Suppressor macrophage treated with lipopolysaccharide for 1 hour (primary cell): Measurements from ENCODE around the gene VWA2.
A peak's percentile ranks its signal among the peaks of the same experiment; 100 is the strongest.

Experiments
- DNase-seq, 3 donors: peaks; one replicate each; pipeline ENCODE4 v3.0.0-alpha.2; 2020 to 2022

VWA2 gene

DNA sequence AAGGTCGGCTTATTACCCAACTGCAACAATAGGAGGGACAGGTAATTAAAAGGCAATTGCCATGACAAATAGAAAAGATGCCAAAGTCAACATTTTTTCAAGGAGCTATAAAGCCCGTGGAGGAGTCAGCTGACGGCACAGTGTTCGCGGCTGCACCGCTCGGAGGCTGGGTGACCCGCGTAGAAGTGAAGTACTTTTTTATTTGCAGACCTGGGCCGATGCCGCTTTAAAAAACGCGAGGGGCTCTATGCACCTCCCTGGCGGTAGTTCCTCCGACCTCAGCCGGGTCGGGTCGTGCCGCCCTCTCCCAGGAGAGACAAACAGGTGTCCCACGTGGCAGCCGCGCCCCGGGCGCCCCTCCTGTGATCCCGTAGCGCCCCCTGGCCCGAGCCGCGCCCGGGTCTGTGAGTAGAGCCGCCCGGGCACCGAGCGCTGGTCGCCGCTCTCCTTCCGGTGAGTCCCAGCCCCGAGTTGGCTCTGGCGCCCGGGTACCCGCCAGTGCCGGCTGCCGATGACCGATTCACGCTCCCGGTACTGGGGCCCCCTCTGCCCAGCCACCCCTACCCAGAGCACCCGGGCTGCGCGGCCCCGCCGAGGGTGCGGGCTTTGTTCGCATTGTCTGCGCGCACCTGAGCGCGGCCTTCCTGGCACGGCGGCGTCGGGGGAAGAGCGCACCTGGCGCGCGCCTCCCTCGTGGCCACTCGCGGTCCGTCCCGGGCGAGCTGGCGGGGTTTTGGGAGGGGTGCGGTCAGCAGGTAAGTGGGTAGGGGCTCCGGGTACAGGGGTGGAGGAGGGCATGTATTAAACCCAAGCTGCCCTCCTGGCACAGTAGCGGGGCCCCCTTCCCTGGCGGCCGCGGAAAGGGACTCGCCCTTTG, at the start of gene VWA2:
Gene VWA2 (plus strand): TSS at position 138 of the 877 bp plus-strand sequence. CDS start 9,460 bp downstream, outside the sequence.
- peak in 1 of 3 donors; percentile 13 for DNase-seq

GRCh38 chr10:114189700-114190099, 49.4 kb upstream of the VWA2 start:
- DNase-seq, result no peak

DNA sequence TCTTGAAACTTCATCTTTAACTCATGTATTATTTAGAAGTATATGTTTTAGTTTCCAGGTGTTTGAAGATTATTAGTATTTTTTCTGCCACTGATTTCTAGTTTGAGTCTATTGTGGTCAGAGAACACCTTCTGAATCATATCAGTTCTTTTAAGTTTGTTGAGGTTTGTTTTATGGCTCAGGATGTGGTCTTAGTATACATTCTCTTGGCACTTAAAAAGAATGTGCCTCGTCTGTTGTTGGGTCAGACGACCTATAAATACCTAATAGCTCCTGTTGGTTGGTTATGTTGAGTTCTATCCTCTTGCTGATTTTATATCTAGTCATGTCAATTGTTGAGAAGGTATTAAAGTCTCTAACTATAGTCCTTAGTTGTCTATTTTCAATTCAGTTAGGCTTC, 44.0 kb upstream of the VWA2 start:
- DNase-seq, result no peak

DNA sequence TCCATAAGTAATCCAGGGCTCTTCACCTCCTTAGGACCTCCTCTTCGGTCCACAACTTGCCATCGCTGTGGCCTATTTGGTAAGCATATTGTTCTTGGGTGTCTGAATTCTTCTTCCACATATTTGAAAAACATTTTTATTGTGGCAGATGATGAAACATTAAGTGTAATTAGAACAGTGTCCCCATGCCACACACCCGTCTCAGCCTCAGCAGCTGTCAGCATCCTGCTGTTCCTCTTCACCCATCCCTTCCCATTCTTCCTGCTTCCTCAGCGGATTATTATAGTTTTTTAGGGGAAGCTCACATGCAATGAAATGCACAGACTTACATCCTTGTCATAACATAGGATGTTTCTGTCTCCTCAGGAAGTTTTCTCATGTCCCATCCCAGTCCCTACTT, 39.8 kb upstream of the VWA2 start:
- DNase-seq, result no peak

GRCh38 chr10:114202812-114203211, 36.2 kb upstream of the VWA2 start:
- DNase-seq, result no peak

DNA sequence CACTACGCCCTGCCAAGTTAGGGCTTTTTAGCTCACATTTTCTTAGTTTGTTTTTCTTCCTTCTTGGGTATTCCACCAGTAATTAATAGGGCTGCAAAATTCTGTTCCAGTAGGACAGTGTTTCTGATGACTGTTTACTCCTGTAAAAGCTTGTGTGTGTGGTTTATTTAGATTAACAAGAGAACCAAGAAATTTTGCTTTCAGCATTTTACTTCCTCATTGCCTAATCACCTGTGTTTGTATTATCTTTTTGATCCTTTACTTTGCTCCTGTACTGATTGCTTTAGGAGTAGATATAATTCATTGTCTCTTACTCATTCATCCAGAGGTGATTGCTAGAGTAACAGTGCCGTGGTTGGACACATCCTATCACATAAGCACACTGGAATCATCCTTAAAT, 32.2 kb upstream of the VWA2 start:
- no peak for DNase-seq

- no peak for DNase-seq
These were observed 31.7 kb upstream of the VWA2 start for GRCh38 chr10:114207349-114207748.

DNA sequence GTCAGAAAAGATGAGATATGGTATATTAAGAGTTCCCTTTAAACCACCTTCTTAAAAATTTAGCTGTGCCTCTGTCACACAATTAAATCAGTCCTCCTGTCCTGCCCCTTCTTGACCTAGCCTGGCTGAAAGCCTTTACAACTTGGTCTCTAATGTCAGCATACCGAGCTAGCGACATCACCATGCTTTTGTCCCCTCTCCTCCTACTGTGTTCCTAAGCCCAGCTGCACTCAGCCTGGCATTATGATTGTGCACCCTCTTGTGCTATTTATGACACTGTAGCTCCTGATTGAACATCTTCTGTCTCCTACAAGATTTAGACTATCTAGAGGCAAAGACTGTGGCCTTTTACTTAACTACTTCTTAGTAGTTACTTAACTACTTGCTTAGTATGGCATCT, 30.7 kb upstream of the VWA2 start:
- no peak for DNase-seq

GRCh38 chr10:114212153-114212552, 26.9 kb upstream of the VWA2 start:
- no peak for DNase-seq

DNA sequence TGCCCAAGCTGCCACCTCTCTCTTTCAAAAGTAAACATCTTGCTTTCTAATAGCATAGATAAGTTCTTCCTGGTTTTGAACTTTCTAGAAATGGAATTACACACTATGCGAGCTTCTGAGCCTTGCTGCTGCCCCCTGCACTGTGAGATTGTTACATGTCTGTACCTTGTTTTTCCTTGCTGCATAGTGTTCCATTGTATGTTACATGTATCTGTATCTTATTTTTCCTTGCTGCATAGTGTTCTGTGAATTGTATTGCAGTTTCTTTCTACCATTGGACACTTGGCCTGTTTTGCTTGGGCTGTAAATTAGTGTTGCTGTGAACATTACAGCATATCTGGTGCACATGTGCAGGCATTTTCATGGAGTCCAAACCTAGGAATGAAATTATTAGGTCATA, 24.0 kb upstream of the VWA2 start:
- DNase-seq, result no peak

DNA sequence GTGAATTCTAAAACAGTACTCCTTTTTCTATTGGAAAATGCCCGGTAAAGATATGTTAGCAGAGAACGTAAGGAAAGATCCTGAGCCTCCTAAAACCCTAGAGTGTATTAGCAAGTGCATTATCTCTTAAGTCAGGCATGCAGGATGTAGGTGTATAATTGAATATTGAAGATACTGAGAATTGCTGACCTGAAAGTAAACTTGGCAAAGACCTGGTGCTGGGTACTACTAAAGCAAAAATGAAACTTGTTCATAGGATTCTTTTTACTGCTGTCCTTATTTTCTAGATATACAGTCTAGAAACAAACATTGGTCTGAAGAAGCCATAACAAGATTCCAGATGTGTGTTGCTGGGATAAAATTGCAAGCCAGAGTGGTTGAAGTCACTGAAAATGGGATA, 18.8 kb upstream of the VWA2 start:
- no peak for DNase-seq

DNA sequence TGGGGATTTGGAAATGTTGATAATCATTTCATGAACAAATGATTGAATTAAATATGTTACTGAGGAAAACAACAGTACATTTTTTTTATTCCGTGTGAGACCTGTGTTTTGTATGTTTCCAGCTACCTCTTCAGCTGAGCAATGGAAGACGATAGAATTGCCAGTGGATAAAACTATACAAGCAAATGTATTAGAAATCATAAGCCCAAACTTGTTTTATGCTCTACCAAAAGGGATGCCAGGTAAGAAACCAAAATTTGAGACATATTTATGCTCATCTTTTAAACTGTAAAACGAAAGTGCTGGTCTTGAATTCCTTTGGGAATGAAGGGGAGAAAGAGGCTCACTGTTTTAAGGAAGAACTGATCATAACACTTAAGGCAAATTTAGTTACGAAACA, 17.8 kb upstream of the VWA2 start:
- DNase-seq, result no peak

GRCh38 chr10:114223066-114223465, 16.0 kb upstream of the VWA2 start:
- DNase-seq, result no peak

DNA sequence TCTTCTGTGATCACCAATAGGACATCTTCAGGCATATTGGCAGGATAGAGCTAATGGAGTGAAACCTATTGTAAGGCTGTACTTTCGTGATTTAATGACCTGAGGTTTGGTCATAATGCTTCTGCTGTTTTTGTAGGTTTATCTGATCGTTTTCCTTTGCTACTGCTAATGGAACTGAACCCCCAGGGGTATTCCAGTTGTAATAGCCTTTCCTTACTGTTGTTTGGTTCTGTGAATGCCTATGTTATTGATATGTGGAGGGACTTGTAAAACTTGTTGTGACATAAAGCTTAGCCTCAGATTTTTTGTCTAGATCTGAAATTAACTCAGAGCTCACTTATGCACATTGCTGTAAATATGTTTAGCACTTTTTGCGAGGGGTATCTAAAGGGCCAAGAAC, 10.9 kb upstream of the VWA2 start:
- DNase-seq, result no peak

GRCh38 chr10:114232561-114233176, 6.4 kb upstream of the VWA2 start:
- DNase-seq, result no peak

- DNase-seq, result no peak
These were observed 5.6 kb upstream of the VWA2 start for GRCh38 chr10:114233482-114233881.

DNA sequence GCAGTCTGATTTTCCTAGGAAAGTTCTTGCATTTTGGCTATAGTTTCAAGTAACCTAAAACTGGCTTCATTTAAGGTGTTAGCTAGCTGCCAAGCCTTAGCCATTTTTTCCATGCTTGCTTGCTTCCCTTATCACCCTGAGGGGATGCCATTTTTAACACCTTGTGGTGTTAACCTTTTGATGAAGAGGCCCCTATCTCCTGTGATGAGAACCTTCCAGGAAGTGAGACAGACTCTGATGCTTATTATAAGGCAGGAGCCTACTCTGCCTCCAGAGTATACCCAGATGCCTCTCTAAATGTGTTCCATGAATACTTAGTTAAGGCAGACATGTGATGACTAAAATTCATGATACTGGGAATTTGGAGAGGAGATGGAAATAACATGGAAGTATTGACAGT, 4.9 kb upstream of the VWA2 start:
- no peak for DNase-seq

DNA sequence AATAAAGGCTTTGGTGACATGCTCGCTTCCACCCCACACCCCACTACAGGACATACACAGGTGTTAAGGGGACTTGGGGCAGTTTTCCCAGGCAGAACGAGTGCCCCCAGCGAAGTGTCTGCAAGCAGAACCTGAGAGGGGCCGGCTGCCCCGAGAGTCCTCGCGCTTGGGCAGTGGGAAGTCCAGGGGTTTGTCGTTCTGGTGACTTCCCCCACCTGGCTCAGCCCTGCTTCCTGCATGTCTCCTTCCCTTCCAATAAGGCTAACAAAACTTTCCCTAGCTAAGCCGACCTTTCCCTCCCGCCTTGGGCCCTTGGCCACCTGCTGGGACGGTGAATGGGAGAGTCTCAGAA, 916 bp downstream of the VWA2 start:
- DNase-seq, result no peak

DNA sequence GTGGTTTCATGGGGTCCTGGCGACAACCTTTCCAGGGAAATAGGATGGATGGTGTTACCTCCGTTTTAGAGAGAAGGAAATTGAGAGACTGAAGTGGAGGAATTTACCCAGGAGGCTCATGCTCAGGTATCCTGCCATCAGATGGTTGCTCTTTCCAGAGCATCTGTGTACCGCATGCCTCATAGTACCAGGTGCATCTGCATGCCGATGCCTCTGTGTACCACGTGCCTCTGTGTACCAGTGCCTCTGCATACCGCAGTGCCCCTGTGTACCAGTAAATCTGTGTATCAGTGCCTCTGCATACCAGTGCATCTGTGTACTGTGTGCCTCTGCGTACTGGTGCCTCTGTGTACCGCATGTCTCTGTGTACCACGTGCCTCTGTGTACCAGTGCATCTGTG, 3.2 kb downstream of the VWA2 start:
- no peak for DNase-seq

- no peak for DNase-seq
These were observed 4.6 kb downstream of the VWA2 start for GRCh38 chr10:114243661-114244060.

- DNase-seq, result no peak
These were observed 5.1 kb downstream of the VWA2 start for GRCh38 chr10:114244126-114244525.

GRCh38 chr10:114245121-114245791, 6.2 kb downstream of the VWA2 start:
- DNase-seq, result no peak

DNA sequence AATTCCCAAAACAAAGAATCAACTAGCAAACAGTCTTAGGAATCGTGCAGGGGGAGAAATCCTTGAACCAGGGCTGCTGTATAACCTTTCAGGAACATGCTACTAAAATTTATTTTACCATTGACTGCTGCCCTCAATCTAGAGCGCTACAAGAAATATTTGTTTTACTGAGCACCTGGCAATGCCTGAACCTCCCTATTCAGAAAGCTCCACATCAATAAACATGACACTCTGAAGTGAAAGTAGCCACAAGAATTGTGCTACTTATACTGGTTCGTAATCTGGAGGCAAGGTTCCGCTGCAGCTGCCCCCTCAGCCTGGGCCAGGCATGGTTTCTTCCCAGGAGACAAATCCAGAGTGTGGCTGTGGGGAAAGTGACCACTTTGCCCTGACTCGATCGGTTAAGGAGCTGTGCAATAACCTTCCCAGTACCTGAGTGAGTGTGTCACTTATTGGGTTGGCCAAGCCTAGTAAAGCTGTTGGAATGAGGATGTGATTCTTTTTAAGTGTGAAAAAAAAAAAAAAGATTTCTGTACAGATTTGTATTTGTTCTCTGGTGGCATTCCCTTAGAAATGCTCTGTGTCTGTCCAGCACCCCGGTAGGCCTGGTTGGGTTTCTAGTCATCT, 7.7 kb downstream of the VWA2 start:
- no peak for DNase-seq

DNA sequence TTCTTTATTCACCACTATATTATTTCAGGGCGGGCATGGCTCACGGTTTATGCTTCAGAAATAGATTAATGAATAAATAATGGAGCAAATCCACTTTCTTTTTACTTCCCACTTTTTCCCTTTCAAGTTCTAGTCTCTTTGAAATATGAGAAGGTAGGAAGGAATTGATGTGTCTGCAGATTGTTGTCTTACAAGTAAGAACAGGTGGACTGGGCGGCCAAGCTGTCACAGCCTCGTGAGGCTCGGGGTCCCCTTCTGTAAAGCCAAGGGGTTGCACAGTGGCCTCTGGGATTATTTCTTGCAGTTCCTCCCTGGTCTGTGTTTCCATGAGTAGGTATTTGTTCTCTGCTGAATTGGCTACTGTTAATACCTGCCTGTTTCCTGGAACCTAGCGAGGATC, 11.2 kb downstream of the VWA2 start:
- no peak for DNase-seq
